ENCODE measurements around the gene APBB2.

Gene APBB2

DNA sequence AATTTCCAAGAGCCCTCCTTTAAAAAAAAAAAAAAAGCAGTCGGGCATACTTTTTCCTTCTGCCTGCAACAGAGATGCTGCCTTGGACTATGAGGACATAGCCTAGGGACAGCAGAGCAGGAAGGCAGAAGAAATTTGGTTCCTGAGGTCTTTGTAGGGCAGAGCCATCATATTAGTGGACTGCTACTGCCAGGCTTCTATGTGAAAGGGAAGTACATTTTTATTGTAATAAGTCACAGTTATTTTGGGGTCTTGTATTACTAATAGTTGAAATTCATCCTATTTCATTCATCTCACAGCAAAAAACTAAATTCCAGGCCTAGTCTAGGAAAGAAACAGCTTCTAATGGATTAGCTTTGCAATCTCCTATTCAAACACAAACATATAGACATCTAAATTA, 253.4 kb downstream of the APBB2 start:
- DNase-seq = no peak

DNA sequence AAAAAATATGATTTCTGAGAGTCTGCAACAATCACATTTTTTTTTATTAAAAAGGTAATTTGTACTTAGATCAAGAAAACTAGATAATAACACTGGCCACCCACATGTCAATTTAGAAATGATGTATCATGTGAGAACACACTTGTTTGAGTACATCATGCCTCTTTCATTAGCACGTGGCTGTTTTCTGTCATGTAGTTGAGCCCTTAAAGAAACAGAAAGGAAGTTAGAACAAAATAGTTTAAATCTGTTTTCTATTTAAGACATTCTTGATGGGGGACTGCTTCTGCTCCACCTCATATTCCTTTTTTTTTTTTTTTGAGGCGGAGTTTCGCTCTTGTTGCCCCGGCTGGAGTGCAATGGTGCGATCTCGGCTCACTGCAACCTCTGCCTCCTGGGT, 257.1 kb downstream of the APBB2 start:
- no peak for DNase-seq

DNA sequence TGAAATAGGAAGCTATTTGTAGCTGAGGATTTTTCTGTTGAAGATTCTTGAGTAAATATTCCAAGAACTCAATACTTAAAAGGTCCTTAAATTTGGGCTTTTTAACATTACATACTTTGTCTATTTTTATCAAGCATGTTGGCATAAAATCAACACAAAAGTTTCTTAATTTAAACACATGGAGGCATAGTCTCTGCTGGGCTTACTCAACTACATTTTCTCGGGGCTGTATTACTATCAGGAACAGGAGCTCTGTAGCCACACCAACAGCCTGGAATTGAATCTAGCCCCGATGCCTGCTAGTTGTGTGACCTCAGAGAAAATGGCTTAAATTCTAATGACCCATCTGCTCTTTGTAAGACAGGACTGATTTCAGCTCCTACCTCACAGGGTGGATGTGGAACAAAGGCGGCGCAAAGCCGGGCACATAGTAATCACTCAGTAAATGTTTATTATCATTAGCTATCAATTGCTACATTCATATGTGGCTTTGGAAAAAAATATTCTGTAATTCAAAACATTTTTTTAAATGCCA, 257.6 kb downstream of the APBB2 start:
- DNase-seq = no peak

DNA sequence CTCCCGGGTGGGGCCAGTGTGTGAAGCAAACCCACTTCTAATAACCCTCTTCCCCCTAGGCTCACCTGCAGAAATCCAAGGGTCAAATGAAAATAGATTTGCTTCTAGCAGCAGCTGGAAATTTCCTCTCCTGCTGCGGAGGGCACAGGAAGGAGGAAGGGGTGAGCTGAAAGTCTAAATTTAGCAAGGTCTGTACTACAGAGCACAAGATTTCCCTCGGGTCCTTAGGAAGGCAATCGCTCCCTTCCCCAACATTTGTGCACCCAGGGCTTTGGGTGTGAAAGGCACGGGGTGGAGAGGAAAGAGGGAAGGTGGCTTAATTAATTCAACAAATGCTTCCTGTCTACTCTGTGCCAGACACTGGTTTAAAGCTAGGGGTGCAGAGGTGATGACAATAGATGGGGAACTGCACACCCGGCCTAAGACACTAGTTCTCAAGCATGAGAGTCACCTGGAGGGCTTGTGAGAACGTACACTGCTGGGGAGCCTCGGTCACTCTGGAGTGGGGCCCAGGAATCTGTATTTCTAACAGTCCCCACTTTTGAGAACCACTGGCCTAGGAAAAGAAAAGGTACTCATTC, 260.2 kb downstream of the APBB2 start:
- DNase-seq = no peak

DNA sequence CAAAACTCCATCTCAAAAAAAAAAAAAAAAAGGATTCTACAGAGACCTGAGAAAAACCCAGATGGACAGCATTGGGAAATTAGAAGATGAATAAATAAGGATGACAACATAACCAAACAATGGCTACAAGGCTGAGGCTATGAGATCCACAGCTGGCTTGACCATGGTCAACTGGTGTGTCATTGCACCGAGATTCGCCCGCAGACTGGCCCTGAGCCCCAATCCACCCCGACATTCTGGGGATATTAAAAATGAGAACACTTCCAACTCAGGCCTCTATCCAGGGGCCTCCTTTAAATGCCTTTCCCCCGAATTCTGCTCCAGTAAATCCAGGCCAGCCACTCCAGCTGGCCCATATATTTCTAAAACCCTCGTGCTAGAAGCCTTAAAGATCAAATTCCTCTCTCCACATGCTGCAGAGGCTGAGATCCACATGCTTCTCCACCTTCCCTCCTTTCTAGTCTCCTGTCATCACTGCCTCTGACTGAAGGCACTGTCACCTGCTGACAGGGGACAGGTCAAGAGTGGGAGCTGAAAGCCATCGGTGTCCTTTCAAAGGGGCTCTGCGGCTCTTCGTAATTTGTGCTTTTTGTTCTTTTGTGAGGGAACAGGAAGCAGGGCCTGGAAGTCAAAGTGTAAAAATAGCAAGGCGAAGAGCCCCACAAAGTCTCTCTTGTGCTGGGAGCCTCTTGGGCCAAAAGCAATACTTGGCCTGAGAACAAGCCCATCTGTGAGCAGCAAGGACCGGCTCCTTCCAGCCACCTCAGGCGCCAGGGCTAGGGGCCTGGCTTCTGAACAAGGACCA, 260.9 kb downstream of the APBB2 start:
- no peak for DNase-seq

DNA sequence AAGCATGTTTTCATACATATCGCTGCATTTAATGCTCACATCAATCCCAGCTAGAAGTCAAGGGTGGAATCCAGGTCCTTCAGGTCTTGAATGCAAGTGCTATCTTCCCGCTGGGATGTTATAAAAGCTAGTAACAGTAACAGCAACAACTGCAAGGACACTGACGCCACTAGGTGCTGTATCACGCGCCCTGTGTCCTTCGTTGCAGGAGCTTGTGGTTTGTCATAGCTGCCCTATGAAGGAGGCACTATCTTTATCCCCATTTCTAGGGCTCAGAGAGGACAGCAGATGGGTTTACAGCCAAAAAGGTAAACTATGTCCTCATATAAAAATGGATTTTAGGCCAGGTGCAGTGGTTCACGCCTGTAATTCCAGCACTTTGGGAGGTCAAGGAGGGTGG, 261.7 kb downstream of the APBB2 start:
- no peak for DNase-seq

DNA sequence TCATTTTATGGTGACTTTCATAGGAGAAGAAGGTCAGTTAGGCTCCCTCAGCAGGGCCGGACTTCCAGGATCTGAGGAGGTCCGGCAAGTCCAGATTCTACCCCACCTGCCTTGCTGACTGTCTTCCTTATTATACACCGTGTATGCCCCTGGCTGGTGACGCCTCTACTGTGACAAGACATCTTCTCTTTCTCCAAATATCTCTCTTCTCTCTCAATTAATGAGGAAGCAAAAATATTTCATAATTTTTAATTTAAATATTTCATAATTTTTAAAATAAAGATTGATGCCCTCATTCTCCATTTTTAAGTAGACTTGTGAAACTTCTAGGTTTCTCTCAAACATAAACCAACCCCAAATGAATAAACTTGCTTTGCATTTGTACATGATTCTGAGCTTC, 262.1 kb downstream of the APBB2 start:
- no peak for DNase-seq

DNA sequence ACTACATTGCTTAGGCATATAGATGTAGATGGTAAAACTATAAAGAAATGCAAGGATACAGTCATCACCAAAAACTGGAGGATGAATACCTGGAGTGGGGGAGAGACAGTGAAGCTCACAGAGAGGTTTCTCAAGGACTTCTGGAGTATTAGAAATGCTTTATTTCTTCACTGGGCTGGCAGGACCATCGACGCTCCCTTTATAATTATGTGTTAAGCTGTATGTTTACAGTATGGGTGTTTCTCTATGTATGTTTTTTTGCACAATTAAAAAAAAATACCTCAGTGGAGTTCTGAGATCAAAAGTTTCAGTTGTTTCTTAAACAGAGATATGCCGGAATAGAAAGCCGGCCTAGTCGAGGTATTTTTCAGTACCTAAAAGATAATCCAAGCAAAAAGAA, 263.3 kb downstream of the APBB2 start:
- no peak for DNase-seq

DNA sequence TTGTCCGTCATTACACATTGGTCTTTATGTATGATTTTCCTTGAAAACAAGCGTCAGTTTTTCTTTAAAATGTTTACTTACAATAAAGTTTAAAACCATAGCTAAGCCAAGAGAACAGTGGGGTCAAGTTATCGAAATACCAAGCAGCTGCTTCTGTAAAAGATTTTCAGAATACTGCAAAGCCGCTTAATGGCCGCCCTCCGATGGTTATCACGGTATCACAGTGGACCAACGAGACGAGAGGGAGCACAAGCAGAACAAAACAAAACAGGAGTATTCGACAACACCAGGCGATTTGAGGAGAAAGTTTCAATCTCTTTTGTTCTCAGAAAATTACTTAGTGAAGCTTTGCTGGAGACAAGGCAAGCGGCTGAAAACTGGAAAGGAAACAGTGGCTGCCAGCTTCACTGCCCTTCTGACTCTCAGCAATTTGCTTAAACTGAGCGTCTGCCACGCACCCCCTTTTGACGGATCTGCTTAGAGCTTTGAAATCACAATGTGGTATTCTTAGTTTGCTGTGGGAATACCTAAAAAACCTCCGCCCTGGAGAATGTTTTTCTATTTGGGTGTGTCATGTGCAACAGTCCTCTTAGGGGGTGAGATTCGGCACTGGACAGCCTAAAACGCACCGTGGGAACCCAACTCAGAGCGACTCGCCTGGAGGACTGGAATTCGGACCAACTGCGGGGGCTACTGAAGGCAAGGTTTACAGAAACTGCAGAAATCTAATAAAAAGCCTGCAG, 264.8 kb downstream of the APBB2 start:
- DNase-seq = no peak

DNA sequence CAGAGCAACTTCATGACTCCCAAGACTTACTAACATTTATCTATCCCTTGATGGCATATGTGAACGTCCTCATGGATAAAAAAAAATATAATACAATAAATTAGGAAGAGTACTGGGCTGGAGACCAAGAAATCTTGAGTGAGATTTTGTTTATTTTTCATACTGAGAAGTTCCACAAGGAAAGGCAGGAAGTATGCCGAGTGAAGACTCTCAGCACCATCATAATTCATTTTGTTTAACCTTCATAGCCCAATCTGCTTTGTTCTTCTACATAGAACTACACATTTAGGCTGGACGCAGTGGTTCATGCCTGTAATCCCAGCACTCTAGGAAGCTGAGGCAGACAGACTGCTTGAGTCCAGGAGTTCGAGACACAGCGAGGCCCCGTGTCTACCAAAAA, 266.3 kb downstream of the APBB2 start:
- DNase-seq = no peak

DNA sequence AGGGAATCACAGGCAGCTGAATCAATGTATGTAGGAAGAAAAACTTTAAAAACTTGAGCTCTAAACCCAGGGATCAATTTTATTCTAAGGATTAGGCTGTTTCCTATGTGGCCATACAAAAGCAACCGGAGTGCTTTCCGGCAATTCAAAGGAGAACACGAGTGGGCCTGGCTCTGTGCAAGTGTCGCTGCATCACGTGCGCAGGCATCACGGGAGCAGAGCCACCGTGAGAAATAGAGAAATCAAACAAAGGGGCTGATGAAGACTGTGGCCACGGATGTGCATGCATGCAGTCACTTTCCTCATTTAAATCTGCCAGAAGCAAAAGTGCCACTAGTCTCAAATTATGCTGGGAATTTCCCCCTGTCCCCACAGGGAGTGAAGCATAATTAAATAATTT, 267.7 kb downstream of the APBB2 start:
- no peak for DNase-seq

DNA sequence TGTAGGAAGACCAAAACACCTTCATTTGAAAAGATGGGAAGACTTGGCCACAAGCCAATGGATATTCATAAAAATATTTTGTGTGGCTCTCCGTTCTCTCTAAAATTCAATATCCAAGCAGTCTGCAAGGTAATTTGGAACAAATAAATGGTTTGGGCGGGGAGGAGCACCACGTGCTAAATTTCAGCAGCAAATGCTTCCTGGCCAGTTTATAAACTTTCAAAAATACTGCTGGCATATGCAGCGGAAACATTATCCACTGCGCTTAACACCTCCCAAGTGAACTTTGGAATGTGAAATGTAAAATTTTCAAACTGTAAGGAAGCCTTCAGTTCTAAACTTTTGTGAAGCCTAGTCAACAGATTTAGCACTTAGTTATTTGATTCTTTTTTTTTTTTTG, 273.6 kb downstream of the APBB2 start:
- DNase-seq = no peak

DNA sequence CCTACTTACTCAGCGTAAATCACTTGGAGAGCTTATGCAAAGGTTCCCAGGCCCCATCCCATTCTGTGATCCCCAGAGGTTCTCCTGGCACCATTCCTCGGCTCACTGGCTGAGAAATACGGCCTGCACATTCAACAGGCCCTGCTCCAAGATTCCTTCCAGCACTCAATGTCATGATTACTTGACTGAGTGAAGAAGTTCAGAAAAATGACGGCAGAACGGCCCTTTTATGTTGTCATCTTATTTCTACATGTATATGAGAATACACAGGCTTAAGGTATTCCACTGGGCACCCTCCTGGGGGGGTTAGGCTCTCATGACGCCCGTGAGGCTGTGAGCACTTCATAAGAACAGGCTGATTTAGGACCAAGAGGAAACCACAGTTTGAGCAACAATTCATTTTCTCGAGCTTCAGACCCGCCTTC, 274.0 kb downstream of the APBB2 start:
- no peak for DNase-seq

DNA sequence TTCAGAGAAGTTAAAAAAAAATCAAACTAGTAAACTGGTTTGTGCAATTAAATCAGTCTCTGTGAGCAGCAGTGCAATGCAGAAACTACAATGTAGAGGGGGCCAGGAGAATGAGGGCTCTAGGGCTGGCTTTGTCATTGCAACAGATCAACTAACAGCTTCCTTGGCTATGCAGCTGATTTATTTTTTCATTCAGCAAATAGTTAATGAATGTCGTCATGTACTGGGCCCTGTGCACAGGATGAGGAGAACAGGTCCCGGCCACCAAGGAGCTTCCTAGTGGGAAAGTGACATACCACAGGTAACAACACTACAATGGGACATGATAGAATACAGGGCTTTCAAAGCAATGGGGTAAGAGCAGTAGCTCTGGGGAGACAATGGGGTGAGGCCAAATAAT, 274.5 kb downstream of the APBB2 start:
- no peak for DNase-seq

DNA sequence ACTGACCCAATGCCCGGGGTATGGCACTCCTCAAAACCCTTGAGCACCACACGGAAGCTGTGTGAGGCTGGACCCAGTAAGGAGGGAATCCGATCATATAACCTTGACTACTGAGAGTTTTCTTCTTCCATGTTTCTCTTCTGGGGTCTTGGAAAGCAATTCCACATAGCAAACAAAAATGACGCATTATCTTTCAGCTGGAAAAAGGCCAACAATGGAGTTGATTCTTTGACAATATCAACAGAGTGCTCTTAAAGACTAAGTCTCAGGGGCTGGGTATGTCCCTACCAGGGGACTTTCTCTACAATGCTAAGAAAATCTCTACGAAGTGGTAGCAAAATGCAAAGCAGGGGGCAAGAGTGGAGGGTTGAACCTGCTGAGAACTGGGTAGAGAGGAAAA, 276.0 kb downstream of the APBB2 start:
- DNase-seq = no peak

DNA sequence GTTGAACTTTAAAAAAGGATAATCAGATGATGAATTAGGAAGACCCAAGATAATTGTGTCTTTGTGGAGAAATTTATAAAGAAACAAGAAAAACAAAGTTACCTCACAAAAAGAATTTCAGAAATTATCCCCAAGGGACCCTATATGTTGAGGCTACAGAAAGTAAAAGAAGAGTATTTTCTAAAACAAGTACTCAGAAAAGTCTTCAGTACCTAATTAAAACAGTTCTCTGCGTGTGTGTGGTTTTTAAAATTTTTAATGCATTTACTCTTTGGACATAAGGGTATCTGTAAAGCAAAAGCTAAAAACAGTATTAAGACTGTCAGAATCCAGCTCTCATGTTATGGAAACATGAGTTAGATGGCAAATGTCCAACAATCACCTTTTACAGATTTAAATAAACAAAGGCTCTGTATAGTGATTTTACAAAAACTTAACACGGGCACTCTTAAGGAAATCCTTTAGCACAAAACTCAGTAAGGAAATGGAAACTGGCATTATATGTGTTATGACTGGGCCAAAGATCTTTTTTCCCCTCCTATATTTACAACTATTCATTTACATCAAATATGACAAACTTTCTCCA, 277.1 kb downstream of the APBB2 start:
- no peak for DNase-seq

DNA sequence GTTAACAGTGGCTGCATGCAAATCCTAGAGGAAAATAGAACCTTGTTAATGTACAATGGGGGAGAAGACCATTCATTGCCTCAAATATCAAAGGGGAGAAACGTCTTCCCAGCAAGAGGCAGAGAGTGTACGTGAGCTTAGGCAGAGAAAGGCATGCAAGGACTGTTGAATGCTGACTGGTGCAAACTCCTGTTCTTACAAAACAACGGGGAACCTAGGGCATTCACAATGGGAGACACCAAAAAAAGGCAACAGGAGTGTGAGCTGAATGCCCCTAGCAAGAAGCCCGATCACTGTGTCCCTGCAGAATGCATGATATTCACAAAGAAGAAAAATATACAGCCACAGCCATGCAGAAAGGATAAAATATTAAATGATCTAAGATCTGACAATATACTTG, 279.7 kb downstream of the APBB2 start:
- no peak for DNase-seq

DNA sequence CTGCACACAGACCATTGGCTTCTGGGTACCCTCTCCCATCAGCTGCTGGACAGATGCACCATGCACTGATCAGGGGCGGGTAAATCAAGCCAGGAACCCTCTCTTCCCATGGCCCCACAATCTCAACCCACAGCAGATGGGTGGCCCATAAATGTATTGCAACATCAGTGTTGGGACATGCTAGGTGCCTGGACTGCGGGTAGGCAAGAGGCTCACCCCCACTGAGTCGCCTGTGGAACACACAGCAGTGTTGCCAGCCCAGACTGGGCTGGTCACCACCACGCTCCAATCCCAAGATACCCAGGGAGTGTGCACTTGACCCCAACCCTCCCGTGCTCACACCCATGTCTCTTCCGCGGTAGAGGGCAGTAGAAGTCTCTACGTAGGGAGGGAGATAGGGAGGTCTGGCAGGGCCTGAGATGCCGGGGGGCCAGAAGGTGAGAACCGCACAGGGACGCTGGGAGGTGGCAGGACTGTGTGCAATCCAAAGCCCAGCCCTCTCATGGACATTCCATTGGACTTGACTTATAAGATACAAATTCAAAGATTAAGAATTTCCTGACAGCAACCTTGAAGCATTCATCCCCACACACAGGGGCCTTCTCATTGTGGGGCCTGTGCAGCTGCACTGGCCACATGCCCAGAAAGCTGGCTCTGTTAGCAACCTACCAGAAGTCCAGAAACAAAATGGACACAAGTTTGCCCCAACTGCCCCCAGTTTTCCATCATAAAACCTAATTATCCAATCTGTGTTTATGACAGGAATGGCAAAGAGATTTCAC, 280.9 kb downstream of the APBB2 start:
- DNase-seq = no peak

DNA sequence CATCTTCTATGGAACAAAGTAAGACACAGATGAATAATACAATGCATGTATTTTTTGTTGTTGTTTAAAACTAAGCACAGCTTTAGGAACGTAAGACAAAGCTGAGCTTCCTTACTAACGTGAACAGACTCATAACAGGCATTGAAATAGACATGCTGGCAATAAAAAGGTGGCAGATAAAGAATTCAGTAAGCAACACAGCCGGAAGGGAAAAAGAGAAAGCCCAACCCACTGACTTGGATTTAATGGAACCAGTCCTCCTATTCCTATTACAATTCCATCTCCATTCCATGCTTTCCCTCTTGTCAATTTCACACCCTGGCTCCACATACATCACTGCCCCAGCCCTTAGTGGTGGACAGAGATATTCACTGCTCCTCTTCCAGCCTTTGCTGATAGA, 282.5 kb downstream of the APBB2 start:
- DNase-seq = no peak

DNA sequence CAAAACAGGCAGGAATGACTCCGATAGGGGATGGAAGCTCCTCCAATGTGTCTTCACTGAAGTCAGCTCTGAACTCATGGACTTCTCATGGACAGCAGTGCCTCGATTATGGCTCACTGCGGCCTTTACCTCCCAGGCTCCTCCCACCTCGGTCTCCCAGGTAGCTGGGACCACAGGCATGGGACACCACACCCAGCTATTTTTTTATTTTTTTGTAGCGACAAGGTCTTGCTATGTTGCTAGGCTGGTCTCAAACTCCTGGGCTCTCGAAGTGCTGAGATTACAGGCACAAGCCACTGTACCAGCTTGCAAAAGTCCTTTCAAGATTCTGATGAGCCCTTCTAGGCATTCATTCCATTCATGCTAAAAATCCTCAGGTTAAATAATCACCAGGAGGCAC, 283.1 kb downstream of the APBB2 start:
- no peak for DNase-seq

DNA sequence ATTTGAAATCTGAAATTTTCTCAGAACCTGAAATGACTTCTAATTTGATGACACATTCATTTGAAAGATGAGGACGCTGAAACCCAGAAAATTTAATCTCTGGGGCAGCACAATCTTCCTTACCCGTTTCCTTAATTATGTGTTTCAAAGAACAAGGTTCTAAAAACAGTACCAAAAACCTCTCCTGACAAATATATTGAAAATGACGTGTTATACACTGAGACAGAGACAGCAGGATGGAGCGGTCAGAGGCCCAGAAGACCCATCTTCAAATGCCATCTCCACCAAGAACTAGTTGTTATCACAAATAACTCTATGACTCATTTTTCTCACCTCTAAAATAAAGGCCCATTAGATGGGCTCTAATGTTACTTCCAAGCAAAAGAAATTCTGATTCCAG, 287.3 kb downstream of the APBB2 start:
- DNase-seq = no peak

DNA sequence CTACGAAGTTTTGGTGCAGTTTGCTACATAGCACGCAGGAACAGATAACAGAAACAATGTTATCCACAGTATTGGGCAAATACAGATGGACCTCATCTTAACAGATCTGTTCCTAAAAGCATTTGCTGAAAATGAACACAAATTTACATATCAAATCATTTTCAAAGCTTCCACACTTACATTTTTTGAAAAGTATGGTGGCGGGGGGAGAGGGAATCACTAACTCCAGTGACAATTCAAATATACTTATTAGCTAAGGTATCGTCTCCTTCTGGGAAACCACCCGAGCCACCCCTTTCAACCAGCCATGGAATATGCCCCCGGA, 289.6 kb downstream of the APBB2 start:
- DNase-seq = no peak
